Stomach (tissue), 9 donors: ENCODE results near the gene DLG2. TPM values are rescaled to one million over a fixed set of nuclear protein-coding genes. Genes with fewer than 3 reads are reported as not detected.

ENCODE experiments used
- DNase-seq, 2 donors: peaks; one replicate each; pipeline versions ENCODE4 v3.0.0 to v3.0.0-alpha.2; 2013 to 2019
- H3K27ac ChIP-seq, 5 donors: fragments of 200-600 bp in 4 of 5; sonication (generic) in 4 of 5; one replicate each; pipeline ENCODE4 v1.5.1; 2013 to 2019; ENCODE audit warnings: mild to moderate bottlenecking in 1 of 5, moderate library complexity in 1 of 5
- H3K27me3 ChIP-seq, 3 donors: fragments of 200-600 bp; sonication (generic); one replicate each; pipeline ENCODE4 v1.5.1; 2017 to 2019; ENCODE audit warnings: mixed run types in 1 of 3
- H3K36me3 ChIP-seq, 4 donors: fragments of 200-600 bp; sonication (generic); 1 replicate in 3 of 4; 2 replicates in 1 of 4; pipeline ENCODE4 v1.5.1; 2016 to 2019
- H3K4me1 ChIP-seq, 4 donors: fragments of 200-600 bp; sonication (generic); one replicate each; pipeline ENCODE4 v1.5.1; 2016 to 2019
- H3K4me3 ChIP-seq, 4 donors: fragments of 200-600 bp; sonication (generic) in 3 of 4; one replicate each; pipeline ENCODE4 v1.5.1; 2016 to 2019; ENCODE audit warnings: mild to moderate bottlenecking in 1 of 4
- H3K9me3 ChIP-seq, 4 donors: fragments of 200-600 bp; sonication (generic); one replicate each; pipeline ENCODE4 v1.5.1; 2016 to 2019
- CTCF ChIP-seq, 7 experiments: fragments of 450-650 bp in 4 of 7; fragments of 200-600 bp in 3 of 7; sonication (generic) in 3 of 7; IDR thresholded peaks; one replicate each; pipeline ENCODE4 v1.5.1; 2016 to 2019; ENCODE audit warnings: antibody characterized with exemption in 7 of 7, control low read depth in 2 of 7, mild to moderate bottlenecking in 1 of 7
- EP300 ChIP-seq: sonication (generic); formaldehyde crosslinking; IDR thresholded peaks from one replicate; pipeline ENCODE4 v1.6.1; 2017; ENCODE audit warnings: antibody characterized with exemption
- POLR2A ChIP-seq, 4 donors: fragments of 450-650 bp; IDR thresholded peaks; one replicate each; pipeline ENCODE4 v1.6.1; 2016; ENCODE audit warnings: antibody characterized with exemption in 4 of 4, control low read depth in 2 of 4, mild to moderate bottlenecking in 1 of 4, moderate library complexity in 1 of 4
- POLR2AphosphoS5 ChIP-seq, 3 donors: sonication (generic); formaldehyde crosslinking; IDR thresholded peaks; one replicate each; pipeline ENCODE4 v1.6.1; 2016; ENCODE audit warnings: antibody characterized with exemption in 3 of 3
- WGBS, 5 donors: extraction: QIAGEN DNeasy Blood & Tissue Kit in 3 of 5; methylation state at CpG; one replicate each; pipeline versions ENCODE4 v1.1.5 to v1.1.7; 2013 to 2018; 5-methylcytosine and 5-hydroxymethylcytosine counted together
- intact Hi-C: fragments of 100-400 bp; cut with DNase I; formaldehyde crosslinking; loops from one replicate; pipeline ENCODE4 v1.15.1; 2023; ENCODE audit warnings: low total_unique reads
- polyA plus RNA-seq, 3 donors: library from polyadenylated mRNA; stranded (reverse); fragments of 200-250 nt; gene quantifications; one replicate each; pipeline ENCODE4 v1.2.3, GENCODE V29; 2013
- total RNA-seq, 5 donors: library from RNA; depleted of rRNA; stranded (reverse); fragments of >200 nt; gene quantifications; one replicate each; pipeline versions ENCODE4 v1.1.0 to v1.2.3, GENCODE V29; 2014 to 2016
- donor health status: healthy with polysubstance abuse.
- donor health status: Bipolar disorder and iron deficiency.
- donor health status: healthy.

Gene DLG2
- total and polyA plus RNA-seq, 8 donors = 1.3 to 19.1 (median 3.5) TPM

- Histone ChIP-seq H3K4me1 (no peaks in the 10 kb centered on the region), H3K36me3 (no peaks in the 10 kb centered on the region), H3K27me3 (no peaks in the 10 kb centered on the region), H3K9me3 (peaks cover 0 to 28% (median 20%) of the 10 kb centered on the region in 4 donors), H3K27ac (no peak overlapping the region), H3K4me3 (no peak overlapping the region)
- 82 to 100% (median 91%) methylated on average over 1 of the region's 1 CpG for WGBS, 5 donors
- no peak for TF ChIP-seq EP300
- TF ChIP-seq POLR2AphosphoS5 (IDR thresholded peaks at IDR 0.05) = no peak
- TF ChIP-seq POLR2A (IDR thresholded peaks at IDR 0.05) = no peak
- TF ChIP-seq CTCF (IDR thresholded peaks at IDR 0.05) = no peak
- no peak for DNase-seq
- intact Hi-C loops = no loop called here
Observed at GRCh38 chr11:85440273-85440672, 186.9 kb downstream of the DLG2 start.

GRCh38 chr11:85438328-85438727 lies 188.8 kb downstream of the DLG2 start:
- no peaks in the 10 kb centered on the region for H3K27me3 ChIP-seq
- TF ChIP-seq POLR2AphosphoS5 (IDR thresholded peaks at IDR 0.05) (no peak), CTCF (IDR thresholded peaks at IDR 0.05) (no peak), POLR2A (IDR thresholded peaks at IDR 0.05) (no peak), EP300 (no peak)
- H3K4me1 ChIP-seq = no peaks in the 10 kb centered on the region
- H3K36me3 ChIP-seq = no peaks in the 10 kb centered on the region
- no peak overlapping the region for H3K4me3 ChIP-seq
- intact Hi-C loops = no loop called here
- H3K9me3 ChIP-seq = peaks cover 8 to 46% (median 30%) of the 10 kb centered on the region in 4 donors
- 76 to 93% (median 87%) methylated on average over 1 of the region's 1 CpG for WGBS, 5 donors
- DNase-seq = no peak
- H3K27ac ChIP-seq = no peak overlapping the region

GRCh38 chr11:85431319-85431718 lies 195.8 kb downstream of the DLG2 start:
- TF ChIP-seq CTCF (IDR thresholded peaks at IDR 0.05) (no peak), POLR2AphosphoS5 (IDR thresholded peaks at IDR 0.05) (no peak), EP300 (no peak), POLR2A (IDR thresholded peaks at IDR 0.05) (no peak)
- Histone ChIP-seq H3K27me3 (no peaks in the 10 kb centered on the region), H3K4me3 (no peak overlapping the region), H3K36me3 (no peaks in the 10 kb centered on the region), H3K9me3 (peaks cover 10 to 61% (median 34%) of the 10 kb centered on the region in 4 donors), H3K4me1 (no peaks in the 10 kb centered on the region), H3K27ac (no peak overlapping the region)
- 80 to 88% (median 81%) methylated on average over 2 to 3 of the region's 3 CpGs for WGBS, 5 donors
- intact Hi-C loops = no loop called here
- no peak for DNase-seq

GRCh38 chr11:85423794-85424193 lies 203.3 kb downstream of the DLG2 start:
- WGBS, 5 donors = 81 to 92% (median 86%) methylated on average over 3 of the region's 3 CpGs
- H3K4me3 ChIP-seq = no peak overlapping the region
- peaks cover 0 to 61% (median 39%) of the 10 kb centered on the region in 4 donors for H3K9me3 ChIP-seq
- TF ChIP-seq EP300 (no peak), POLR2AphosphoS5 (IDR thresholded peaks at IDR 0.05) (no peak), POLR2A (IDR thresholded peaks at IDR 0.05) (no peak), CTCF (IDR thresholded peaks at IDR 0.05) (no peak)
- H3K27ac ChIP-seq = no peak overlapping the region
- no peaks in the 10 kb centered on the region for H3K27me3 ChIP-seq
- DNase-seq = no peak
- H3K36me3 ChIP-seq = no peaks in the 10 kb centered on the region
- intact Hi-C loops = no loop called here
- no peaks in the 10 kb centered on the region for H3K4me1 ChIP-seq
